GM12872 (cell line): ENCODE data around the gene IP6K3.

Experiments
- TF ChIP-seq, protein P1 (sequence below): IDR thresholded peaks from 3 replicates; pipeline ENCODE4 v1.5.1; 2011; ENCODE audit warnings: low read depth, mild to moderate bottlenecking, low read length, moderate library complexity; ENCODE audit not compliant: insufficient read depth

IP6K3 gene

GRCh38 chr6:33696076-33696475, 50.6 kb downstream of the IP6K3 start:
- TF ChIP-seq, protein P1, sequence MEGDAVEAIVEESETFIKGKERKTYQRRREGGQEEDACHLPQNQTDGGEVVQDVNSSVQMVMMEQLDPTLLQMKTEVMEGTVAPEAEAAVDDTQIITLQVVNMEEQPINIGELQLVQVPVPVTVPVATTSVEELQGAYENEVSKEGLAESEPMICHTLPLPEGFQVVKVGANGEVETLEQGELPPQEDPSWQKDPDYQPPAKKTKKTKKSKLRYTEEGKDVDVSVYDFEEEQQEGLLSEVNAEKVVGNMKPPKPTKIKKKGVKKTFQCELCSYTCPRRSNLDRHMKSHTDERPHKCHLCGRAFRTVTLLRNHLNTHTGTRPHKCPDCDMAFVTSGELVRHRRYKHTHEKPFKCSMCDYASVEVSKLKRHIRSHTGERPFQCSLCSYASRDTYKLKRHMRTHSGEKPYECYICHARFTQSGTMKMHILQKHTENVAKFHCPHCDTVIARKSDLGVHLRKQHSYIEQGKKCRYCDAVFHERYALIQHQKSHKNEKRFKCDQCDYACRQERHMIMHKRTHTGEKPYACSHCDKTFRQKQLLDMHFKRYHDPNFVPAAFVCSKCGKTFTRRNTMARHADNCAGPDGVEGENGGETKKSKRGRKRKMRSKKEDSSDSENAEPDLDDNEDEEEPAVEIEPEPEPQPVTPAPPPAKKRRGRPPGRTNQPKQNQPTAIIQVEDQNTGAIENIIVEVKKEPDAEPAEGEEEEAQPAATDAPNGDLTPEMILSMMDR, result no peak

- TF ChIP-seq, protein P1, result no peak
Observed at GRCh38 chr6:33695451-33695887, 51.2 kb downstream of the IP6K3 start.

- TF ChIP-seq, protein P1, result no peak
Observed at GRCh38 chr6:33694977-33695376, 51.7 kb downstream of the IP6K3 start.

GRCh38 chr6:33694401-33694931, 52.2 kb downstream of the IP6K3 start:
- TF ChIP-seq, protein P1, result no peak

GRCh38 chr6:33693186-33694105, 53.3 kb downstream of the IP6K3 start:
- TF ChIP-seq, protein P1, result no peak

DNA sequence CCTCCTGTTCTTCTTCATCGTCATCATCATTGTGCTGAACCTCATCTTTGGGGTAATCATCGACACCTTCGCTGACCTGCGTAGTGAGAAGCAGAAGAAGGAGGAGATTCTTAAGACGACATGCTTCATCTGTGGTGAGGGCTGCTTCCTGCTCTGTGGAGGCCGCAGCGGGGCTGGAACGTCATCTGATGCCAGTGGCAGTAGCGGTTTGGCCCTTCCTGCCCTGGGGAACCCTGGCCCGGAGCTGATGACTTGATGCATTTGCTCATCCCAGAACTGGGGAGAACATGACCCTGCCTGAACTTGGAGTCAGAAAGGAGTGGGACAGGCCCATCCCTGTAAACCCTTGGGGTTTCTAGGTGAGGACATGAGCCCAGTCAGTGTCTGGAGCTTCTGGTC, 53.9 kb downstream of the IP6K3 start:
- TF ChIP-seq, protein P1, result no peak

GRCh38 chr6:33692078-33692759, 54.5 kb downstream of the IP6K3 start:
- TF ChIP-seq, protein P1, result no peak
